Right kidney (tissue), 1 donor: ENCODE measurements around the gene C17orf113.
"Not testable (repeated sequence)": the region's sequence is repeated elsewhere in the genome, so short reads cannot be mapped to it uniquely, and the experiment has no call there.

Experiments
- DNase-seq: peaks from one replicate; pipeline ENCODE4 v3.0.0-alpha.2; 2016

Gene C17orf113

DNA sequence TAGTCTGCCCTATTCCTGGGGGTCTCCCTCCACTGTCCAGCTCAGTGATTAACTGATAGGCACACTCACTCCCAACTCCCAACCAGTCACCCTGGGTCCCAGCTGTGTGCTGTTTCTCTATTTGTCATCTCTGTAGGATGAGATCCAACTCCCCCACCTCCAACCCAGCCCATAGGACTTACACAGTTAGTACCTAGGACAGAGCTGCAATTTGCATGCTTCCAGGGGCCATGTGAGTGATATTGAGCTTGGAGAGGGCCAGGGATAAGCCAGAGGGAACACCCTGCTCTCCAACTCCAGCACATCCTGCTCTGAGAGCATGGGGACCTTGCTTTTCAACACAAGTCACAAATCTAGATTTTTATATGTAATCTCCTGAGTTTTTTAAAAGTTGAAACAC lies 8.8 kb downstream of the C17orf113 start:
- no peak for DNase-seq

DNA sequence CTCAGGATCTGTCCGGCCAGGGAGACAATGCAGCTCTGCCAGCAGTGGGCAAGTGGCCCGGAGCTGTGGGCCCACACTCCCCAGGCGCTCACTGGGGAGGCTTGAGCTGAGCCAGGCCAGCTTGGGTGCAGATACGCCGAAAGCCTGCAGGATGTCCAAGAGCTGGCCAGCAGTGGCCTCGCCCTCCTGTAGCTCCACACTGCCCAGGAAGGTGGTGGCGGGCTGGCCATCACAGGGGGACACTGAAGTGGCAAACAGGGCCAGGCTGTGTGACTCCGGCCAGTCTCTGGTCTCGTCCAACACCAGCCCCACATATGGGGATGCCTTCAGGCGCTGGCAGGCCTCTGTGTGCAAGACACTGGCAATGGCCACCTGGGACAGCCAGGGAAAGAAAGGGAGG lies 9.6 kb downstream of the C17orf113 start:
- no peak for DNase-seq

DNA sequence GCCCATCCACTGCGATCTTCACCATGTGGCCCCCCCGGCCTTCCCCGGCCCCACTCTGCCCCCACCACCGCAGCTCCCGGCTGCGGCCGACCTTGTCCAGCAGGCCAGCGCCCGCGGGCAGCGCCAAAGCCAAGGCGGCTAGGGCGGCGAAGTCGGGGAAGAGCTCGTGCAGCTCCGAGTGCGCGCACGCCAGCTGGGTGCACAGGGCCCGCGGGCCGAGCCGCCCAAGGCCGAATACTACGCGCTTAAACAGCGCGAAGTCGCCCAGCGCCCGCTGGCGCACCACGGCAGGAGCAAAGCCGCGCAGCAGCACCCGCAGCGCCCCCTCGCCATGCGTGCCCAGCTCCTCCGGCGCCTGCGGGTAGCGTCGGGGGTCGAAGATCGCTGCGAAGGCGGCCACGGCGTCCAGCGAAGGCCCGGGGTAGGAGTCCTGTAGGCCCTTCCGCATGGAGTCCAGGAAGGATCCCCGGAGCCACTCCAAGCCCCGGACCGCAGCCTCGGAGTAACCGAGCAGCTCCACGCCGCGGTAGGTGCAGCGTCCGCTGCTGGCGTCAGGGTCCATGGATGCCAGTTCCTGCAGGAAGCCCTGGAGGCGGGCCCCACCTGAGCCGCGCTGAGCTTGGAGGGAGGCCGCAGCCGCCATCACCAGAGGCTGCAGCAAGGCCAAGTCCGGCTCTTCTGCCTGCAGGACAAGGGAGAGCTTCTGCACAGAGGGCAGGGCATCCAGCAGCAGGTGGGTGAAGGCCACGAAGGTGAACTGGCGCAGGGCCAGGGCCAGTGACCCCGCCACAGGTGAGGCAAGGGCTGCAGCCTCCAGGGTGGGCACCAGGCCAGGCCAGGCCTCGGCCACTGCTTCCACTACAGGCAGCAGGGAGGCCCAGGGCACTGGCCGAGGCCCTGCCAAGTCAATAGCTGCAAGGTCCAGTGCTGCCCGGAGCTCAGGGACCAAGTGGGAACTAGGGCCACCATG lies 10.3 kb downstream of the C17orf113 start:
- no peak for DNase-seq

DNA sequence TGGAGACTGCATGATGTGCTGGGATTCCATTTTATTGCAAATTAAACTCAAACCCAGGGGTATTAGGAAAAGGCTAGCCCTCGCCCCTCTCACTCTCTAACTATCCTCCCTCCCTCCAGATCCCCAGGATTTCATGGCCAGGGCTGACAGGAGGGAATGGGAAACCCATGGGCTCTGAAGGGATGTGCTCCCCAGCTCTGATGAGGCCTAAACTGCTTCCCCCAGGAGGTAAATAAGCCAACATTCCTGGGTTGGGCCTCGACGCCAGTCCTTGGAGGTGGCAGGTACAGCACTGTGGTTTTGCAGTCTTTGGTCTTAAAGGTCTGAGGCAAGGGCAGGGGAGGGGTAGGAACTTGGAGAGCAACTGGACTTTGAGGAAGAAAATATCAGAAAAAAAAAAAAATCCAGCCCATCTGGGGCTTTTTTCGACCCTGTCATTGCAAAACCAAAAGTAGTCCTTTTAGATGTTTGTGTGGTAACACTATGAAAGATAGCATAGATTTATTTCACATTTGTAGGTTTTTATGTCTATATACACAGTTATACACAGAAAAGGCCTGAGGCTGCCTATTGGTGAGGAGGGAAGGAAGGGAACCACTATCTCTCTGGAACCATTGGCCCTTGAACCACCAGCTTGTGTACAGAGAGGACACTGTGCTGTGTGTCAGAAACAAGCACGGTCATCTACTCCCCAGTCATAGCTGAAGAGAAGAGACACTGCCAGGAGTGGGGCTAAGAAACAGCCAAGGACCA lies 12.0 kb downstream of the C17orf113 start:
- DNase-seq: no peak

DNA sequence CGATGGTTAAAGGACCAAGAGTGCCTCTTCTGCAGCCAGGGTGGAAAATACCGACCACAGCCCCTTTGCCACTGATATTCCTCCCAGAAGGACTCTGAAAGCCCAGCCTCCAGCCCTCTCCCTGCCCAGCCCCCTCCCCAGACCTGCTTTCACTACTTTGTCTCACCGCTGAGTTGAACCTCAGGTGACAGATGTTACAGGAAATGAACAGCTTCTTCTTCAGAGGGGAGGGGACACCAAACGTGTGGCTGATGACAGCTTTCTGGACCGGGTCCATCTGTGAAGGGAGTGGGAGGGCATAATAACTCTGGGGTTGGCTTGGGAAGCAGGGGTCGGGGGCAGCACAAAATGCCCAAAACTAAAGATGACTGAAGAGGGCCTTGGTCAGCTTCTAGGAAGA lies 16.3 kb downstream of the C17orf113 start:
- DNase-seq: no peak

DNA sequence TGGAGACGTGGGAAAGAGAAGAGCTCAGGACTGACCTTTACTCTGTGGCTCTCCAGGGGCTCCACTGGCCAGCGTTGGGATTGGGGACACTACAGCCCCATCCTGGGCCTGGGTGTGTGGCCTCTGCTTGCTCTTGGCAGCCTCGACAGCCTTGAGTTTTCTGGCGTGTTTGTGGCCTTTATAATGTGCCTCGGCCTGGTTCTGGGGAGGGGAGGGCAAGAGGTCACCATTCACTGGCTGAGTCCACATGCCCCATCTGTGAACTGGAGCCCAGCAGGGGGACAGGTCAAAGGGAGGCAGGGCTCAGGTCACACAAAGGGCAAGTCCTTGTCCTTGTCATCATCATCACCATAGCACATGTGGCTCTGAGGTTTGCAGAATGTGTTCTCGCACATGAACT lies 18.8 kb downstream of the C17orf113 start:
- DNase-seq: no peak

DNA sequence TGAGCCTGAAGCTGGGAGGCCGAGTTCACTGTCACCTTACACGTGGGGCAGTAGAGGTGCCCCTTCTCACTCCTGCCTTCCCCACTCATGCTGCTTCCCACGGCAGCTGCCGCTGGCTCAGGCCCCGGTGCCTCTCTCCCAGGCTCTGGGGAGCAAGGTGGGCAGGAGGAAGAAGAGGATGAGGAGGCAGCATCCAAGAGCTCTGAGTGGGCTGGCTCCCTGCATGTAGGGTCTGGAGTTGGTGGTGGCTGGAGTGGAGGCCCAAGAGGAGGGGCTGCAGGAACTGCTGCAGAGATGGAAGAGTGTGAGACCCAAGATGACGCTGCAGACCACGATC lies 21.6 kb downstream of the C17orf113 start:
- no peak for DNase-seq

DNA sequence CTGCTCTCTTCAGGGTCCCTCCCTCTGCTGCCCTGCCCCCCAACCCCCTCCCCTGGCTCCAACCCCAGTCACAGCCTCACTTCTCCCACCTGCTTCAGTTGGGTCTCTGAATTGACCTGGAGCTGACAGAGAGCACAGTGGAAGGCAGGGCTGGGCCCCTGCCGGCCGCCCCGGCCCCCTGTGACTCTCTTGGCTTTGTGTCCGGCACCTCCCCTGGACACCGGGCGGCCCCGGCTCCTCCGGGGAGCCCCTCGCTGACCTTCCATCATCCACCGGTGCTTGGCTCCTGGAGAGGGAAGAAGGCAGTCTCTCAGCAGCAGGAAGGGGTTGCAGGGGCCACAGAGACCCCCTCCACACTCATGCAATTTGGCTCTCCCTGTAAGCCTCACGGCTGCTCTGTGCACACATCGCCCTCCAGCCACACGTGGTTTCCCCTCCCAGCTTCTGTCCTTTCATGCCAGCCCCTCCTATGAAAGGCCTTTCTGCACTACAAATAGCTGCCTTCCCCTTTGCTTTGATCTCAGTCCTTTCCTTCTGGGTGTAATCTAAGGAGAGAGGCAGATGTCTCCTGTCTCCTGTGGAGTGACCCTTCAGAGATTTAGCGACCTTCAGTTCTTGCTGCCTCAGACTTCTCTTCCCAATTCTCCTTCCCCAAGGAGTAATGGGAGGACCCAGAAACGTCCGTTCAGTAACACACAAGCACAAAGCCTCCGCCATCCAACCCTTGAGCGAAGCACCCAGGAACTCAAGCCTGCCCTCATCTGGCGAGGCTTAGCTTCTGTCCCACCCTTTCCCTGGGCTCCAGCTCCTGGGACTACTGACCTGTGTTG lies 22.2 kb downstream of the C17orf113 start:
- DNase-seq: peak; percentile 22

DNA sequence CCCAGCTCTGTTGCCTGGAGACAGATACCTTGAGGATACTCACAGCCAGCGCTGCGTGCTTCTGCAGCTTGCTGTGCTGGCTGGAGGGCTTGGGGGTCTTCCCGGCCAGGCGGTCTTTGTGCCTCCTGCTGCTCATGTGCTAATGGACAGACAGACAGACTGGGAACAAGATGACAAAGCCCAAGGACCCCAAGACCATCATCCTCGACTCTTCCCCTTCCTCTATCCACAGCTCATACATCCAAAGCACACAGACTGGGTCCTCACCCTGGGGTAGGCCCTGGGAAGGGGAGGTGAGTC lies 22.9 kb downstream of the C17orf113 start:
- DNase-seq: no peak

DNA sequence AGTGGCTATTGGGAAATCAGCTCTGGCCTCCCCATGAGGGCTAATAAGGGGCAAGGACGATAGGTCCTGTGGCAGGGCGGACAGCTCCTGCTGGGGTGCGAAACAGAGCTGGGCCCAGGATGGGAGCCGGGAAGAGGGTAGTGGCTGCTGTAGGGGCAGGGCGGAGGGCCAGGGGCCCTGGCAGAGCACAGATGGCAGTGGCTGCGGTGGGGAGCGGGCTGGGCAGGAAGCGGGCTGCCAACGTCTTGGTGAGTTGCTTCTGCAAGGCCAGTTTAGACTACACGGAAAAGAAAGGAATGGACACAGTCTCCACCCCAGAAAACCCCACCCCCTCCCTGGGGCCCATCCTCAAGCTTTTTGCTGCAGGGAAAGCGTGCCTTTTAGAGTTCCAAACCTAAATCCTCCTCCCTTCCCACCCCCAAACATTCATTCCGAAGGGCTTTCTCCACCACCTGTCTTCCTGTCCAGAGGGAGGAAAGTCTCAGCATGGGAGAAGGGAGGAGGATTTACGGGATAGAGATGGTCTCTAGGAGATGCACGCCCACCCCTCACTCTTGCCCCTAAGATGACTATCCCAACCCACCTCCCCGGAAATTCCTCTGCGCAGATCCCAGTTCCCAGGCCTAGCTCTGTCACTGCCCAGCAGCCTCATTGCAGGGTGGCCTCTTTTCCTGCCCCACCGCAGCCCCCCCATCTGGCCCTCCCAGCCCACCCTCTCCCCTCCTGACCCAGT lies 23.4 kb downstream of the C17orf113 start:
- no peak for DNase-seq

DNA sequence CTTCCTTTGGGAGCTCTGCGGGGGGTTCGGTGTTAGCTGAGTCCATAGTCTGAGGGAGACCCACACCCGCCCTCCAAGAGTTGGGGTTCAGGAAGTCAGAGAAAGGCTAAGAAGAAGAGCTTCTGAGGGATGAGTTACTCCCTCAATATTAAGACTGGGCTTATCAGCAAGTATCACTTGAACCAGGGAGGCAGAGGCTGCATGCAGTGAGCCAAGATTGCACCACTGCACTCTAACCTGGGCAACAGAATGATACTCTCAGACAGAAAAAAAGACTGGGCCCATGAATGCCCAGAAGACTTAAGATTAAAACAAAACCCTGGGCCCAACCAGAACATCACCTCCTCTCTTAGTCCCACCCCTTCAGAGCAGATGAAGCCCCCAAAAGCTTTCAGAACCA lies 24.5 kb downstream of the C17orf113 start:
- no peak for DNase-seq

DNA sequence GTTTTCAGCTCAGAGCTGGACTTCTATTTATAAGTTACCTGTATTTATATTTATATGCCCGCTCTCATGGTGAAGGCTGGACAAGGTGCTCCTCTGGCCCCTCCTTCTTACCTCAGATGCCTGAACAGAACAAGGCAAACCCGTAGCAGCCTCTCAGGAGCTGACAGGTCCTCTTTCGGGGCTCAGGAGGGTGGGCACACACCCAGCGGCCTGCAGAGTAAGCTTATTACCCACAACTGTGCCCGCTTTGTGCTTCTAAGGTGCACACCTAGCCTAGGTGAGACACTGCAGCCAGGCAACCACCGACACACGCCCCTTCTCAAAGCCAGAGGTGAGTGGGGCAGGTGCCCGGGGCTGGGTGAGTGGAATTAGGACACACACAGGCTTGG lies 25.2 kb downstream of the C17orf113 start:
- DNase-seq: no peak

DNA sequence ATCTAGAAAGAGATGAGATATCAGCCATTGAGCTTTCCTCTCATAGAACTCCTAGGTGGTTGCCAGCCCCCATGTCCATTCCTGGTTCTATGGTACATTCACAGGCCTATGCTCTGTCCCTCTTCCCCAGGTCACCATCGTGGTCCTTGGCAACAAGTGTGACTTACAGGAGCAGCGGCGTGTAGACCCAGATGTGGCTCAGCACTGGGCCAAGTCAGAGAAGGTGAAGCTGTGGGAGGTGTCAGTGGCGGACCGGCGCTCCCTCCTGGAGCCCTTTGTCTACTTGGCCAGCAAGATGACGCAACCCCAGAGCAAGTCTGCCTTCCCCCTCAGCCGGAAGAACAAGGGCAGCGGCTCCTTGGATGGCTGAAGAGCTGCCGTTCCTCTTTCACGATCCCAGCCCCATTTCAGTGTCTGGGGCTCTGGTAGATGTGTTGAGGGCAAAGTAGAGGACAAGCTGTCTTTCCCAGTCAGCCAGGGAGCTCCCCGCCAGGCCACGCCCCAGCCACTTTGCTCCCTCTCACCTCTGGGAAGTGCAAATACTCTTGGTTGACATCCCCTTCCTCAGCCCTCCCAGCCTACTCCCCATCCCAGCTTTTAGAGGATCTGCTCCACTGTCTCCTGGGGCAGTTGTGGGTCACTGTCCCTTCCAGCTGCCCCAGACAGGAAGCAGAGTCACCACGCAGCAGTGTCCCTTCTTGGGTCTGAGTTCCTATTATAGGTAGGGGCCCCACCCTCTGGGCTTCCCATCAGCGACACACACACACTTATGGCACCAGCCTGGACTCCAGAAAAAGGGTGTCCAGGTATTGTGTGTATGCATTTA lies 26.7 kb downstream of the C17orf113 start:
- no peak for DNase-seq

DNA sequence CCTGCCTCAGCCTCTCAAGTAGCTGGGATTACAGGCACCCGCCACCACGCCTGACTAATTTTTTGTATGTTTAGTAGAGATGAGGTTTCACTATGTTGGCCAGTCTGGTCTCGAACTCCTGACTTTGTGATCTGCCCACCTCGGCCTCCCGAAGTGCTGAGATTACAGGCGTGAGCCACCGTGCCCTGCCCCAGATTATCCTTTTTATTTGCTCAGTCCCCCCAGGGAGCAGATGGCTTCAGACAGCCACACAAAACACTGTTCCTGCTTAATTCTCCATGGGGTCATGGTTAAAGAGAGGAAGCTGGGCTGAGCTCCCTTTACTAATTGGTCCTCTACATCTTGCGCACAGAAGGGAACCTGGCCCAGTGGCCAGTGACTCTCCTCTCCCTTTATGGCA lies 29.6 kb downstream of the C17orf113 start:
- DNase-seq: not testable (repeated sequence)

DNA sequence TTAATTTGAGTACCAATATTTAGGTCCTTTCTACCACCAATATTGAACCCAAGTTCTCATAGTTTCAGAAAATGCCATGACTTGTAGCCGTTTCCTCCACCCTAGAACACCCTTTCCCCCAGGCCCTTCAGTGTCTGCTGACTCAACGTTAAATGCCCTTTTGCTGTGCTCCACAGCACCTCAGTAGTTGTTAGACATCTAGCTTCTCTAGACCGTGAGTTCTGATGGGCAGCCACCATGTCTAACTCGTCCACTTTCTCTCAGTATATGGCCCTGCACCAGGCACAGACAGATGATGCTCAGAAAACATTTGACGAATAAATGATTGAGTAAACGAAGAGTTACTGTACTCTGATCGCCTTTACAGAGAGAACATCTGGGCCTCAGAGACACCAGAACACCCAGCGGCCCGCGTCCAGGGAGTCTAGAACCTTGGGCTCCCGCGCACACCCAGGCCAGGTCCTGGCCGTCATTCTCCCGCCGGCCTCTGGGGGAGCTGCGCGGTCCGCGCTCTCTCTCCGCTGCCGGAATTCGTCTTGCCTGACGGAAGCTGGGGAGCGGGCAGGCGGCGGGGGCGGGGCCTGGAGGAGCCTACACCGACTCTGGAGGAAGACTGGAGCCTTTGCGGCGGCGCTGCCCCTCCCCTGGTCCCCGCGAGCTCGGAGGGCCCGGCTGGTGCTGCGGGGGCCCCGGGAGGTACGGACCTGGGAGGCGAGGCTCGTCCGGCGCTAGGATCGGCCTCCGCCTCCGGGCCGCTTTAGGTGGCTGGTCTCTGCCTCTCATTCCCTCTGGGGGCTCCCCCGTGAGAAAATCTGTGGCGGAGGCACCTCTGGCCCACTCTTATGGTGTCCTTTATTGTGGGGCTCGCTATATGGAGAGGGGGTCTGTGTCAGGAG lies 30.6 kb downstream of the C17orf113 start, which contains the start of gene NKIRAS2:
TSS of gene NKIRAS2 (plus strand) at position 582 of the 896 bp plus-strand sequence. CDS start 1,488 bp downstream, outside the sequence.
- peak; percentile 83 for DNase-seq

DNA sequence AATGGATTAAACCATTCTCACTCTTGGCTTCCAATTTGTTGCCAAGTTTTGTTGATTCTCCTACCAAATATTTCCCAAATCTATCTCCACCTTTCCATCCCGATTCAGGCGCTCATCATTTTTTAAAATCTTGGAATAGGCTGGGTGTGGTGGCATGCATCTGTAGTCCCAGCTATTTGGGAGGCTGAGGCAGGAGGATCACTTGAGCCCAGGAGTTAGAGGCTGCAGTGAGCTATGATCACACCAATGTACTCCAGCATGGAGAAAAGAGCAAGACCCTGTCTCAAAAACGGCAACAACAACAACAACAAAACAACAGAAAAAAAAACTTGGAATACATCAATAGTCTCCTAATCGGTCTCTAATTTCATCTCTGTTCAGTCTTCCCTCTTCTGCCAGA lies 31.4 kb downstream of the C17orf113 start:
- DNase-seq: no peak

DNA sequence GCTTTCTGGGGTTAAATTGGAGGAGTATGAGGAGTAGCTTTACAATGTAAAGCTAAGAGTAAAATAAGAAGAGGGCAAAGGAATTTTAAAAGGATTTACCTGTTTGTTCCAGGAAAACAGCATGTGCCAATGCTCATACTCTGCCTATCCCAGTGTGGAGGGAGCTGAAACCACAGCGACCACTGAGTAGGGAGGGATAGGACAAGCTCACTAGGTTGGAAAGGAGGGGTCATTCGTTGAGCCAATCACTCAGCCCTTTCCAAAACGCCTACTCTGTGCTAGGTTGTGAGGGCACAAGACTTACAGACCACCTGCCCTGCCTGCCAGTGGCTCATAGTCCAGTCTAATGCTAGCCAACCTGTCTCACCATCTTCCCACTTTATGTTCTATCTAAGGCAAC lies 32.1 kb downstream of the C17orf113 start:
- no peak for DNase-seq

DNA sequence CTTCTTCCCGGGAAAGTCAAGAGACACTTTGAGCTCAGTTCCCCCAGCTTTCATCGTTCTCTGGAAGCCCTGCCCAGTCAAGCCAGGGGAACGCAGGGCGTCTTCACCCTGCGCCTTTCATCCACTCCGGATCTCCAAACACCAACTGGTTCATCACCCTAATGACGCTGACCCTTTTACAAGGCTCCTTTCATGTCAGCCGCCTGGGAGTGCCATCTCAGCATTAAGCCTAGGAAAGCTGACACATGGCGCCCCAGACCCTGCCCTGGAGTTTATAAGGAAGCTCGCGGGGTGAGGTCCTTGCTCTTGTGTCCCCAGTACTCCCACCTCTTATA lies 32.6 kb downstream of the C17orf113 start:
- no peak for DNase-seq

DNA sequence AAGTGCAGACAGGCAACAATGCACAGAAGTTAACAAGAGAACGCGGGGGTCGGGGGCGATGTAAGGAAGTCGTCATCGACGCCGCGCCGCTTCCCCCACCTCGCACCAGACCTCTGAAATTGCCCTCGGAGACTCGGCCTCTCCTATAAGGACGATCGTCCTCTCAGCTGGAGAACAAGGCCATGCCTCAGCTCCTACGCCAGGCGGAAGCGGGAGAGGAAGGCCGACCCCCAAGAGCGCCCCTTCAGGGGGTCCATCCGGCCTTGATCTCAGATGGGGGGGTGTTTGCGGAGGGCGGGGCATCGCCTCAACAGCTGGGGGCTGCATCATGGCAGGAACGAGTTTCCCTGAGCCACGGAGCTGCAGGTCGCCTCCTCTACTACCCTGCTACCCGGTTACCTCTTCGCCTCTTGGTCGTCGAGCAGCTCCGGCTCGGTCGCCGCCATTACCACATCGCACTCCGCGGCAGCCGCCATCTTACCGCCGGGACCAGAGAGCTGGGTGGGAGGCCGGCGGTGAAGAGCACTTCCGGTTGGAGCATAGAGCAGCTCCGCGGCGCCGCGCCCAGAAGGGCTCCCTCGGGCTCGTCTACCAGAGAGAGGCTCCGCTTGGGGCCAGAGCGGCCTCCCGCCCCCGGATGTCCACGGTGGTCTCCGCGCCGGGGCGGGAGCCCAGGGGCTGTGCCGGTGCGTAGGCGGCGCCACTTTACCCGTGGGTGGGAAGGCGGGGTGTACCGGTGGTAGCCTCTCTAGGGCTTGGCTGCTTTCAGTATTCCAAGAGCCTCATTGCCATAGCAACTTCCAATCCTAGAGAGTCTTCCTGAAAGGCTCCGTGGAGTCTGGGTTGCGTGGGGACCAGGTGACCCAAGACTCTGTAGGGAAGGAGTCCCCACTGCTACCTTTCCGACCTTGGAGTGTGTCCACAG lies 33.2 kb downstream of the C17orf113 start, which contains the start of gene DNAJC7:
TSS of gene DNAJC7 (minus strand) at position 499 of the 925 bp plus-strand sequence. CDS start at position 476, 23 bp downstream.
- peak; percentile 97 for DNase-seq
